H1 (cell line): Measurements from ENCODE around the gene OR52B6. TPM values are rescaled to one million over a fixed set of nuclear protein-coding genes. Genes with fewer than 3 reads are reported as not detected.

Experiments used
- CTCF ChIA-PET: fragments of 300-600 bp; sonication (Branson Sonifier 250); formaldehyde crosslinking; loops from one replicate; lab custom pipeline; 2021; ENCODE audit not compliant: partially characterized antibody; lab: Charles Lee
- POLR2A ChIA-PET: fragments of 300-600 bp; sonication (Branson Sonifier 250); formaldehyde crosslinking; loops from one replicate; lab custom pipeline; 2021; ENCODE audit warnings: inconsistent platforms; ENCODE audit not compliant: partially characterized antibody; lab: Charles Lee
- DNase-seq, 2 experiments: peaks; one replicate each; pipeline versions ENCODE4 v3.0.0 to v3.0.0-alpha.2; 2010 to 2022; ENCODE audit warnings: low spot score in 2 of 2, low read depth in 1 of 2, mixed read lengths in 1 of 2
- FAIRE-seq: peaks from 2 replicates; lab custom pipeline; 2011; peaks lifted over from hg19 to GRCh38; lab: Jason Lieb, UNC
- H2AFZ ChIP-seq: 2 replicates; pipeline ENCODE4 v1.8.1; 2012; ENCODE audit warnings: low read length, inconsistent platforms
- H2AK5ac ChIP-seq: 2 replicates; pipeline ENCODE4 v1.6.1; 2013; ENCODE audit warnings: low read depth, low read length
- H2BK120ac ChIP-seq: replicated peaks from 2 replicates; pipeline ENCODE3; 2013; ENCODE audit warnings: low read depth, low read length, inconsistent platforms
- H2BK12ac ChIP-seq: 2 replicates; pipeline ENCODE4 v1.6.1; 2013; ENCODE audit warnings: low read depth, low read length
- H2BK15ac ChIP-seq: 2 replicates; pipeline ENCODE4 v1.6.1; 2013; ENCODE audit warnings: low read length
- H2BK20ac ChIP-seq: 2 replicates; pipeline ENCODE4 v1.6.1; 2013; ENCODE audit warnings: low read length
- H2BK5ac ChIP-seq: 2 replicates; pipeline ENCODE4 v1.6.1; 2013; ENCODE audit warnings: low read depth, low read length
- H3K14ac ChIP-seq: 2 replicates; pipeline ENCODE4 v1.6.1; 2013; ENCODE audit warnings: inconsistent platforms; ENCODE audit not compliant: insufficient read length
- H3K18ac ChIP-seq: 2 replicates; pipeline ENCODE4 v1.6.1; 2013; ENCODE audit warnings: low read length; ENCODE audit errors: extremely low read depth
- H3K23ac ChIP-seq: 2 replicates; pipeline ENCODE4 v1.6.1; 2013; ENCODE audit warnings: inconsistent platforms; ENCODE audit not compliant: insufficient read length
- H3K23me2 ChIP-seq: 2 replicates; pipeline ENCODE4 v1.6.1; 2013; ENCODE audit warnings: low read depth, low read length
- H3K27ac ChIP-seq: 2 replicates; pipeline ENCODE4 v1.6.1; 2011; ENCODE audit warnings: low read depth, low read length, inconsistent platforms
- H3K27me3 ChIP-seq, 4 experiments: replicated peaks in 1 of 4; 1 replicate in 1 of 4; 2 replicates in 3 of 4; pipeline versions ENCODE4 v1.6.1 to v1.8.1; 2011 to 2013; ENCODE audit warnings: low read length in 3 of 4, mild to moderate bottlenecking in 3 of 4, inconsistent platforms in 2 of 4, mixed read lengths in 2 of 4, moderate library complexity in 1 of 4; ENCODE audit not compliant: control insufficient read depth in 3 of 4, insufficient read depth in 3 of 4; ENCODE audit errors: extremely low read depth in 1 of 4
- H3K36me3 ChIP-seq, 4 experiments: 2 replicates each; pipeline versions ENCODE4 v1.6.1 to v1.8.1; 2011 to 2013; ENCODE audit warnings: mild to moderate bottlenecking in 4 of 4, low read length in 3 of 4, moderate library complexity in 2 of 4, control low read depth in 1 of 4, inconsistent platforms in 1 of 4; ENCODE audit not compliant: insufficient read depth in 4 of 4, control insufficient read depth in 2 of 4
- H3K4ac ChIP-seq: replicated peaks from 2 replicates; pipeline ENCODE3; 2013; ENCODE audit warnings: low read length, low read depth, mixed read lengths, inconsistent platforms; ENCODE audit not compliant: insufficient read length
- H3K4me1 ChIP-seq, 4 experiments: replicated peaks in 1 of 4; 1 replicate in 1 of 4; 2 replicates in 3 of 4; pipeline versions ENCODE4 v1.6.1 to v1.8.1; 2011 to 2013; ENCODE audit warnings: low read length in 3 of 4, inconsistent platforms in 2 of 4, mixed read lengths in 1 of 4; ENCODE audit not compliant: insufficient read depth in 4 of 4, control insufficient read depth in 3 of 4
- H3K4me2 ChIP-seq, 2 experiments: 2 replicates each; pipeline versions ENCODE4 v1.6.1 to v1.8.1; 2011 to 2013; ENCODE audit warnings: low read depth in 2 of 2, low read length in 2 of 2, control low read depth in 1 of 2, inconsistent platforms in 1 of 2, mild to moderate bottlenecking in 1 of 2; ENCODE audit not compliant: insufficient read depth in 1 of 2
- H3K4me3 ChIP-seq, 4 experiments: fragments of 200-600, 300-600 bp in 1 of 4; sonication (generic), shearing (Covaris generic), sonication (Bioruptor Twin) in 1 of 4; 2 replicates each; pipeline versions ENCODE4 v1.5.1 to v1.8.1; 2011 to 2016; ENCODE audit warnings: low read length in 4 of 4, low read depth in 3 of 4, control low read depth in 2 of 4, inconsistent platforms in 2 of 4, mild to moderate bottlenecking in 2 of 4, mixed read lengths in 1 of 4, moderate library complexity in 1 of 4; ENCODE audit not compliant: insufficient read depth in 2 of 4; ENCODE audit errors: extremely low read depth in 1 of 4
- H3K56ac ChIP-seq: replicated peaks from 2 replicates; pipeline ENCODE3; 2013; ENCODE audit warnings: low read depth, mild to moderate bottlenecking, mixed read lengths, low read length, inconsistent platforms; ENCODE audit not compliant: insufficient read length
- H3K79me1 ChIP-seq: 2 replicates; pipeline ENCODE4 v1.6.1; 2013; ENCODE audit warnings: low read depth, low read length, control low read depth
- H3K79me2 ChIP-seq, 2 experiments: 2 replicates each; pipeline versions ENCODE4 v1.6.1 to v1.8.1; 2012 to 2013; ENCODE audit warnings: low read length in 2 of 2, mild to moderate bottlenecking in 2 of 2, inconsistent platforms in 1 of 2; ENCODE audit not compliant: insufficient read depth in 2 of 2, control insufficient read depth in 1 of 2
- H3K9ac ChIP-seq, 4 experiments: replicated peaks in 1 of 4; 1 replicate in 1 of 4; 2 replicates in 3 of 4; pipeline versions ENCODE4 v1.6.1 to v1.8.1; 2011 to 2013; ENCODE audit warnings: low read depth in 3 of 4, low read length in 3 of 4, control low read depth in 2 of 4, mild to moderate bottlenecking in 2 of 4, moderate library complexity in 2 of 4, inconsistent platforms in 1 of 4; ENCODE audit errors: extremely low read depth in 1 of 4
- H3K9me3 ChIP-seq, 2 experiments: 2 replicates each; pipeline versions ENCODE4 v1.6.1 to v1.8.1; 2012 to 2013; ENCODE audit warnings: mild to moderate bottlenecking in 2 of 2, moderate library complexity in 2 of 2, control low read depth in 1 of 2, inconsistent platforms in 1 of 2, low read depth in 1 of 2, low read length in 1 of 2, mixed read lengths in 1 of 2; ENCODE audit not compliant: insufficient read depth in 2 of 2
- H4K20me1 ChIP-seq, 2 experiments: replicated peaks in 1 of 2; 2 replicates each; pipeline versions ENCODE3 to v1.8.1; 2011 to 2013; ENCODE audit warnings: inconsistent platforms in 2 of 2, low read length in 2 of 2, mild to moderate bottlenecking in 1 of 2; ENCODE audit not compliant: insufficient read depth in 2 of 2, control insufficient read depth in 1 of 2
- H4K5ac ChIP-seq: 2 replicates; pipeline ENCODE4 v1.6.1; 2013; ENCODE audit warnings: low read length, low read depth, mixed read lengths, inconsistent platforms; ENCODE audit not compliant: insufficient read length
- H4K8ac ChIP-seq: 2 replicates; pipeline ENCODE4 v1.8.0; 2013; ENCODE audit warnings: mild to moderate bottlenecking, moderate library complexity, low read length, inconsistent platforms; ENCODE audit not compliant: insufficient read depth; ENCODE audit errors: extremely low read depth
- H4K91ac ChIP-seq: replicated peaks from 2 replicates; pipeline ENCODE3; 2013; ENCODE audit warnings: low read length, mixed read lengths, inconsistent platforms; ENCODE audit not compliant: insufficient read length
- CBX5 ChIP-seq: fragments of 300-800, 300-1000 bp; sonication (generic); IDR thresholded peaks from 2 replicates; pipeline ENCODE4 v1.7.1; 2016; ENCODE audit warnings: antibody characterized with exemption, low read length, low read depth
- CREB1 ChIP-seq: IDR thresholded peaks from 2 replicates; pipeline ENCODE4 v1.6.1; 2012; ENCODE audit warnings: inconsistent platforms
- CTCF ChIP-seq, 3 experiments: IDR thresholded peaks; 1 replicate in 2 of 3; 2 replicates in 1 of 3; pipeline versions ENCODE4 v1.5.1 to v1.6.1; 2011; ENCODE audit warnings: low read length in 3 of 3, mild to moderate bottlenecking in 3 of 3, inconsistent platforms in 2 of 3, low read depth in 1 of 3, moderate library complexity in 1 of 3; ENCODE audit not compliant: insufficient read depth in 1 of 3; ENCODE audit errors: control extremely low read depth in 1 of 3
- GABPA ChIP-seq: IDR thresholded peaks from 2 replicates; pipeline ENCODE4 v1.6.1; 2011; ENCODE audit warnings: mild to moderate bottlenecking, low read length, moderate library complexity, borderline replicate concordance; ENCODE audit not compliant: insufficient read depth
- GTF2F1 ChIP-seq: IDR thresholded peaks from 2 replicates; pipeline ENCODE4 v1.6.1; 2012; ENCODE audit warnings: low read depth, low read length, improper control_type of control experiment, borderline replicate concordance
- KDM4A ChIP-seq: IDR thresholded peaks from one replicate; pipeline ENCODE4 v1.7.1; 2012; ENCODE audit warnings: low read depth, mild to moderate bottlenecking, moderate library complexity, low read length, inconsistent platforms; ENCODE audit not compliant: severe bottlenecking
- POLR2A ChIP-seq, 2 experiments: IDR thresholded peaks; 1 replicate in 1 of 2; 2 replicates in 1 of 2; pipeline ENCODE4 v1.6.1; 2011; ENCODE audit warnings: low read depth in 2 of 2, low read length in 2 of 2, mild to moderate bottlenecking in 2 of 2; ENCODE audit errors: control extremely low read depth in 1 of 2
- POLR2AphosphoS5 ChIP-seq: IDR thresholded peaks from 2 replicates; pipeline ENCODE4 v1.6.1; 2011; ENCODE audit warnings: low read depth, low read length
- RFX5 ChIP-seq: IDR thresholded peaks from 2 replicates; pipeline ENCODE4 v1.6.1; 2011; ENCODE audit warnings: low read depth, low read length, improper control_type of control experiment, borderline replicate concordance
- SAP30 ChIP-seq: fragments of 300-600 bp; sonication (generic); IDR thresholded peaks from 2 replicates; pipeline ENCODE4 v1.7.1; 2012; ENCODE audit warnings: low read length, moderate library complexity, mild to moderate bottlenecking, inconsistent platforms; ENCODE audit not compliant: insufficient read depth, insufficient replicate concordance
- SP2 ChIP-seq: IDR thresholded peaks from 2 replicates; pipeline ENCODE4 v1.6.1; 2012; ENCODE audit warnings: mild to moderate bottlenecking, low read length, inconsistent platforms
- ZNF274 ChIP-seq: IDR thresholded peaks from 2 replicates; pipeline ENCODE4 v1.7.0; 2012; ENCODE audit warnings: low read length, borderline replicate concordance; ENCODE audit errors: extremely low read depth
- WGBS, 2 experiments: shearing (Covaris generic) in 1 of 2; methylation state at CpG; one replicate each; pipeline versions ENCODE4 v1.1.6 to v1.1.7; 2013 to 2015; ENCODE audit warnings: low lambda C conversion rate in 2 of 2, mixed read lengths in 2 of 2, inconsistent platforms in 1 of 2, low coverage in 1 of 2, missing lambda C conversion rate in 1 of 2; ENCODE audit not compliant: insufficient replicate concordance in 2 of 2, insufficient coverage in 1 of 2, insufficient read length in 1 of 2; ENCODE audit errors: extremely low coverage in 1 of 2, missing lambda C conversion rate in 1 of 2; 5-methylcytosine and 5-hydroxymethylcytosine counted together
- polyA plus RNA-seq, 7 experiments: library from polyadenylated mRNA; depleted of rRNA in 3 of 7; stranded (reverse) in 5 of 7; unstranded in 2 of 7; fragments of >200 nt in 5 of 7; fragments of 200-250 nt in 2 of 7; gene quantifications; 1 replicate in 5 of 7; 2 replicates in 1 of 7; 4 replicates in 1 of 7; pipeline versions ENCODE4 v1.2.1 to v1.2.3, GENCODE V29; 2011 to 2013; ENCODE audit warnings: missing spikeins in 2 of 7, mixed read lengths in 2 of 7
- total RNA-seq: library from RNA; stranded (reverse); fragmentation: NEBNext Ultra II Directional; extraction: Animal tissue kit (Norgen Biotek cat#: 25700); gene quantifications from 2 replicates; pipeline ENCODE4 v1.2.1, GENCODE V29; 2021

OR52B6 gene
- total and polyA plus RNA-seq, 2 of the 8 experiments (the other 6 are each of a cell fraction or from before 2014, with no cell fraction given): not detected

DNA sequence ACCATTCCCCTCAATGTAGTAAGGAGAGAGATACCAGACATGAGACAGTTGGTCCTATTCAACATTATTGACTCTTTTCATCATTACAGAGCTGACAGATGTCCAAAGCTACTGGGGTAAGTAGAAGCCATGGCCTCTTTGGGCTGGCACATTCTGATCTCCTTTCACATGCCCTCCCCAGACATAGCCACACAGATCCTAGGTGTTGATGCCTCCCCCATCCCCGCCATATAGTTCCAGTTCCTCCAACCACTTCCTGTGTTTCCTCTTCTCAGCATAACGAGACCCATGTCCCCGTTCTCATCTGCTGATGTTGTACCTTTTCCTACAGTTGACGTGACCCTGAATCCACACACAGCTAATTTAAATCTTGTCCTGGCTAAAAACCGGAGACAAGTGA, 29.8 kb downstream of the OR52B6 start:
- Histone ChIP-seq H4K91ac (no peak overlapping the region), H3K79me2 (no peaks in the 10 kb centered on the region), H2BK120ac (no peak overlapping the region), H3K4me3 (no peak overlapping the region), H2BK12ac (no peak overlapping the region), H2BK20ac (no peak overlapping the region), H3K23me2 (no peaks in the 10 kb centered on the region), H2AFZ (no peak overlapping the region), H3K14ac (no peak overlapping the region), H3K79me1 (no peaks in the 10 kb centered on the region), H3K36me3 (peaks cover 4 to 37% (median 31%) of the 10 kb centered on the region in 4 experiments; a peak in 7 of 8 replicates), H2AK5ac (no peak overlapping the region), H3K56ac (no peak overlapping the region), H3K4me1 (no peaks in the 10 kb centered on the region), H3K4ac (no peak overlapping the region), H3K4me2 (no peak overlapping the region), H3K9ac (no peak overlapping the region), H3K27ac (no peak overlapping the region), H3K23ac (no peak overlapping the region), H2BK15ac (no peak overlapping the region), H4K5ac (no peak overlapping the region), H3K9me3 (no peaks in the 10 kb centered on the region), H3K27me3 (no peaks in the 10 kb centered on the region), H4K20me1 (no peaks in the 10 kb centered on the region), H2BK5ac (no peak overlapping the region), H4K8ac (no peak overlapping the region), H3K18ac (no peak overlapping the region)
- ChIA-PET POLR2A (no interaction called here), CTCF (interaction anchor here (0.7 to 6.9 kb wide), 5 partner anchors 8 to 20 kb away, joined by 3 to 71 read pairs (median 6); no protein-coding TSS in a partner anchor)
- WGBS, 2 experiments: 94% methylated on average over 5 of the region's 5 CpGs; no CpG with 5 or more reads in 1 of the 2 experiments
- no peak for DNase-seq
- FAIRE-seq: no peak
- TF ChIP-seq POLR2A (IDR thresholded peaks at IDR 0.05; ENCODE audit: control extremely low read depth in 1 of 2, low read depth in 2 of 2, low read length in 2 of 2) (no peak), RFX5 (no peak), ZNF274 (no peak), POLR2AphosphoS5 (no peak), SP2 (no peak), CTCF (IDR thresholded peaks at IDR 0.05; ENCODE audit: control extremely low read depth in 1 of 3, insufficient read depth in 1 of 3, low read depth in 1 of 3, low read length in 3 of 3) (no peak), GABPA (no peak), KDM4A (no peak), GTF2F1 (no peak), SAP30 (no peak), CREB1 (no peak), CBX5 (no peak)
